GM23338 (cell line): ENCODE measurements around the gene NPM3. TPM values are rescaled to one million over a fixed set of nuclear protein-coding genes. Genes with fewer than 3 reads are reported as not detected.

Source experiments
- ATAC-seq: fragments of 200-7000 bp; cut with Tn5 transposase; 3 replicates; pipeline ENCODE4 v1.9.1; 2020
- DNase-seq: peaks from one replicate; pipeline ENCODE4 v3.0.0-alpha.2; 2015; ENCODE audit warnings: low spot score
- H2AFZ ChIP-seq: fragments of 200-600 bp; sonication (generic); 2 replicates; pipeline ENCODE4 v1.8.0; 2016; ENCODE audit warnings: antibody characterized with exemption, mild to moderate bottlenecking, moderate library complexity
- H3F3A ChIP-seq: fragments of 200-600 bp; sonication (generic); replicated peaks from 2 replicates; pipeline ENCODE4 v1.8.0; 2017; ENCODE audit warnings: antibody characterized with exemption, mixed run types, low read depth
- H3K27ac ChIP-seq: fragments of 200-600 bp; sonication (generic); 2 replicates; pipeline ENCODE4 v1.6.1; 2016; ENCODE audit warnings: low read depth
- H3K27me3 ChIP-seq: fragments of 200-600 bp; sonication (generic); 2 replicates; pipeline ENCODE4 v1.8.0; 2016; ENCODE audit warnings: mild to moderate bottlenecking, mixed run types, moderate library complexity; ENCODE audit not compliant: insufficient read depth
- H3K36me3 ChIP-seq: fragments of 200-600 bp; sonication (generic); 2 replicates; pipeline ENCODE4 v1.8.0; 2016; ENCODE audit warnings: mild to moderate bottlenecking; ENCODE audit not compliant: insufficient read depth
- H3K4me1 ChIP-seq: fragments of 200-600 bp; sonication (generic); 2 replicates; pipeline ENCODE4 v1.8.0; 2016; ENCODE audit warnings: mild to moderate bottlenecking, moderate library complexity; ENCODE audit not compliant: insufficient read depth
- H3K4me2 ChIP-seq: fragments of 200-600 bp; sonication (generic); 2 replicates; pipeline ENCODE4 v1.7.1; 2017; ENCODE audit warnings: mixed run types
- H3K4me3 ChIP-seq: fragments of 200-600 bp; sonication (generic); 2 replicates; pipeline ENCODE4 v1.6.1; 2016; ENCODE audit warnings: mixed run types
- H3K79me2 ChIP-seq: fragments of 200-600 bp; sonication (generic); replicated peaks from 2 replicates; pipeline ENCODE4 v1.8.0; 2017; ENCODE audit warnings: mild to moderate bottlenecking; ENCODE audit not compliant: insufficient read depth
- H3K9me2 ChIP-seq: fragments of 200-600 bp; sonication (generic); 2 replicates; pipeline ENCODE4 v1.8.0; 2017; ENCODE audit not compliant: insufficient read depth
- H4K20me1 ChIP-seq: fragments of 200-600 bp; sonication (generic); replicated peaks from 2 replicates; pipeline ENCODE4 v1.8.0; 2017; ENCODE audit warnings: mild to moderate bottlenecking; ENCODE audit not compliant: insufficient read depth
- H3K27ac Mint-ChIP-seq: 2 replicates; pipeline ENCODE4 v1.8.0; 2020; ENCODE audit warnings: inconsistent platforms, mild to moderate bottlenecking, moderate library complexity, mixed read lengths
- H3K27me3 Mint-ChIP-seq: 3 replicates; pipeline ENCODE4 v1.8.0; 2022; ENCODE audit warnings: low read depth, mild to moderate bottlenecking, moderate library complexity, mixed read lengths, inconsistent platforms; ENCODE audit not compliant: insufficient read depth, poor library complexity
- H3K36me3 Mint-ChIP-seq: 3 replicates; pipeline ENCODE4 v1.8.0; 2021; ENCODE audit warnings: low read depth, mild to moderate bottlenecking, inconsistent platforms, moderate library complexity, mixed read lengths
- H3K4me1 Mint-ChIP-seq: 3 replicates; pipeline ENCODE4 v1.8.0; 2020; ENCODE audit warnings: mild to moderate bottlenecking, inconsistent platforms, mixed read lengths
- H3K4me3 Mint-ChIP-seq: 3 replicates; pipeline ENCODE4 v1.8.0; 2021; ENCODE audit warnings: moderate library complexity, mild to moderate bottlenecking, inconsistent platforms, mixed read lengths
- H3K9me3 Mint-ChIP-seq: 3 replicates; pipeline ENCODE4 v1.8.0; 2020; ENCODE audit warnings: moderate library complexity, mild to moderate bottlenecking, inconsistent platforms, mixed read lengths
- EZH2 ChIP-seq: fragments of 200-600 bp; sonication (generic); IDR thresholded peaks from one replicate; pipeline ENCODE4 v1.8.0; 2017; ENCODE audit warnings: antibody characterized with exemption, mild to moderate bottlenecking, low read depth; ENCODE audit not compliant: unreplicated experiment
- JUNB ChIP-seq: IDR thresholded peaks from one replicate; pipeline ENCODE4 v1.6.1; 2016; ENCODE audit warnings: antibody characterized with exemption; ENCODE audit not compliant: unreplicated experiment
- POLR2AphosphoS5 ChIP-seq: IDR thresholded peaks from 2 replicates; pipeline ENCODE4 v1.6.1; 2016; ENCODE audit warnings: antibody characterized with exemption, low read depth
- STAT1 ChIP-seq: IDR thresholded peaks from one replicate; pipeline ENCODE4 v1.6.1; 2016; ENCODE audit warnings: antibody characterized with exemption; ENCODE audit not compliant: unreplicated experiment
- ZNF114 ChIP-seq: fragments of 250-450 bp; sonication (Bioruptor Pico); IDR thresholded peaks from 2 replicates; pipeline ENCODE4 v1.5.0; 2020; ENCODE audit warnings: mild to moderate bottlenecking, moderate library complexity
- ZNF331 ChIP-seq: fragments of 250-450 bp; sonication (Bioruptor Pico); IDR thresholded peaks from 2 replicates; pipeline ENCODE4 v1.5.0; 2020; ENCODE audit warnings: low read depth, mild to moderate bottlenecking, moderate library complexity
- polyA plus RNA-seq: library from polyadenylated mRNA; unstranded; fragments of >200 nt; fragmentation: Nextera tagmentation; extraction: Ambion mirVana; gene quantifications from 2 replicates; pipeline ENCODE4 v1.2.1, GENCODE V29; 2016
- total RNA-seq: library from RNA; depleted of rRNA; stranded (reverse); fragments of >200 nt; shearing (Covaris generic); gene quantifications from 2 replicates; pipeline ENCODE4 v1.2.3, GENCODE V29; 2014
- TF ChIP-seq, protein P1 (sequence below): IDR thresholded peaks from one replicate; pipeline ENCODE4 v1.6.1; 2018; ENCODE audit warnings: antibody characterized with exemption; ENCODE audit not compliant: unreplicated experiment
- TF ChIP-seq, protein P2 (sequence below), 2 experiments: fragments of 200-600 bp in 1 of 2; sonication (generic) in 1 of 2; conservative IDR thresholded peaks; 2 replicates each; pipeline versions ENCODE4 v1.5.1 to v1.6.1; 2016 to 2017; ENCODE audit warnings: antibody characterized with exemption in 2 of 2, low read depth in 2 of 2, mild to moderate bottlenecking in 2 of 2, moderate library complexity in 1 of 2
- TF ChIP-seq, protein P3 (sequence below): IDR thresholded peaks from 2 replicates; pipeline ENCODE4 v1.6.1; 2016; ENCODE audit warnings: antibody characterized with exemption

Gene NPM3
- total and polyA plus RNA-seq, 2 experiments from 2014 or later, result 31.5 to 258 TPM

DNA sequence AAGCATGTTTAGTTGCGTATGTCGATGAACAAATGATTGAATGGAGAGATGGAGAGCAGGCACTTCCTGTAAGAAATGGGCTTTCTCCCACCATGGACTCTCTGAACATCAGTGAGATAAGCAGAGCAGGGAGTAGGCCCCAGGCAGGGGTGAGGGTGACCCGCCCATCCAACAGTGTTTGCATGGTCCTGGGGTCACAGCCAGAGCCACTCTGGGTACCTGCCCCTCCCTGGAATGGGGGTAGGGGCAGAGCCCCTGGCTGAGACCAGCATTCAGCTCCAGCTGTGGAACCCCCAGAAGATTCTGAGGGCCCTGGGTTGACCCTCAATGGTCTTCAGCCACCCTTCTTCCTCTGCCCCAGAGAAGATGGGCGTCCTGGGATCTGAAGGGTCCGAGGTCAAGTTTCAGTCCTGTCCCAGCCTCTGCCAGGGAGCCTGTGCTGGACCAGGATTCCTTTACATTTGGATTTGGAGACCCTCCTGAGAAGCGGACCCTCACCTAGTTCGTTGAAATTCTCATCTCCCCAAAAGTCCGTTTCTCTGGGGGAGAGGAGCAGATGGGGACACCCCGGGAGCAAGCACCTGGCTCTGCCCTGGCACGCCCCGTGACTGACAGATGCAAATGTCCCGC lies 5.0 kb downstream of the NPM3 start:
- Histone ChIP-seq H2AFZ (peak overlapping the region; percentile 72; the same call in 1 of the 2 replicates), H3K4me1 (peaks cover 66% of the 10 kb centered on the region), H3K79me2 (peaks cover 11% of the 10 kb centered on the region; the same call in 1 of the 2 replicates), H3K9me2 (no peaks in the 10 kb centered on the region), H3K4me2 (peak overlapping the region; percentile 95), H3K27me3 (peaks cover 55% of the 10 kb centered on the region), H3F3A (peaks cover 22% of the 10 kb centered on the region), H4K20me1 (no peaks in the 10 kb centered on the region), H3K36me3 (no peaks in the 10 kb centered on the region), H3K27ac (no peak overlapping the region), H3K4me3 (peak overlapping the region; percentile 78)
- Mint-ChIP-seq H3K9me3 (no peaks in the 10 kb centered on the region; the same call in 2 of the 3 replicates), H3K36me3 (peaks cover 10% of the 10 kb centered on the region), H3K4me3 (peak overlapping the region; percentile 72), H3K4me1 (peaks cover 57% of the 10 kb centered on the region), H3K27ac (no peak overlapping the region), H3K27me3 (peaks cover 60% of the 10 kb centered on the region)
- TF ChIP-seq STAT1 (no peak), EZH2 (peak; percentile 8), JUNB (no peak)
- TF ChIP-seq, protein P1, sequence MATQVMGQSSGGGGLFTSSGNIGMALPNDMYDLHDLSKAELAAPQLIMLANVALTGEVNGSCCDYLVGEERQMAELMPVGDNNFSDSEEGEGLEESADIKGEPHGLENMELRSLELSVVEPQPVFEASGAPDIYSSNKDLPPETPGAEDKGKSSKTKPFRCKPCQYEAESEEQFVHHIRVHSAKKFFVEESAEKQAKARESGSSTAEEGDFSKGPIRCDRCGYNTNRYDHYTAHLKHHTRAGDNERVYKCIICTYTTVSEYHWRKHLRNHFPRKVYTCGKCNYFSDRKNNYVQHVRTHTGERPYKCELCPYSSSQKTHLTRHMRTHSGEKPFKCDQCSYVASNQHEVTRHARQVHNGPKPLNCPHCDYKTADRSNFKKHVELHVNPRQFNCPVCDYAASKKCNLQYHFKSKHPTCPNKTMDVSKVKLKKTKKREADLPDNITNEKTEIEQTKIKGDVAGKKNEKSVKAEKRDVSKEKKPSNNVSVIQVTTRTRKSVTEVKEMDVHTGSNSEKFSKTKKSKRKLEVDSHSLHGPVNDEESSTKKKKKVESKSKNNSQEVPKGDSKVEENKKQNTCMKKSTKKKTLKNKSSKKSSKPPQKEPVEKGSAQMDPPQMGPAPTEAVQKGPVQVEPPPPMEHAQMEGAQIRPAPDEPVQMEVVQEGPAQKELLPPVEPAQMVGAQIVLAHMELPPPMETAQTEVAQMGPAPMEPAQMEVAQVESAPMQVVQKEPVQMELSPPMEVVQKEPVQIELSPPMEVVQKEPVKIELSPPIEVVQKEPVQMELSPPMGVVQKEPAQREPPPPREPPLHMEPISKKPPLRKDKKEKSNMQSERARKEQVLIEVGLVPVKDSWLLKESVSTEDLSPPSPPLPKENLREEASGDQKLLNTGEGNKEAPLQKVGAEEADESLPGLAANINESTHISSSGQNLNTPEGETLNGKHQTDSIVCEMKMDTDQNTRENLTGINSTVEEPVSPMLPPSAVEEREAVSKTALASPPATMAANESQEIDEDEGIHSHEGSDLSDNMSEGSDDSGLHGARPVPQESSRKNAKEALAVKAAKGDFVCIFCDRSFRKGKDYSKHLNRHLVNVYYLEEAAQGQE, result no peak
- DNase-seq (no peak), ATAC-seq (peak; percentile 3; the same call in 2 of the 3 replicates)

DNA sequence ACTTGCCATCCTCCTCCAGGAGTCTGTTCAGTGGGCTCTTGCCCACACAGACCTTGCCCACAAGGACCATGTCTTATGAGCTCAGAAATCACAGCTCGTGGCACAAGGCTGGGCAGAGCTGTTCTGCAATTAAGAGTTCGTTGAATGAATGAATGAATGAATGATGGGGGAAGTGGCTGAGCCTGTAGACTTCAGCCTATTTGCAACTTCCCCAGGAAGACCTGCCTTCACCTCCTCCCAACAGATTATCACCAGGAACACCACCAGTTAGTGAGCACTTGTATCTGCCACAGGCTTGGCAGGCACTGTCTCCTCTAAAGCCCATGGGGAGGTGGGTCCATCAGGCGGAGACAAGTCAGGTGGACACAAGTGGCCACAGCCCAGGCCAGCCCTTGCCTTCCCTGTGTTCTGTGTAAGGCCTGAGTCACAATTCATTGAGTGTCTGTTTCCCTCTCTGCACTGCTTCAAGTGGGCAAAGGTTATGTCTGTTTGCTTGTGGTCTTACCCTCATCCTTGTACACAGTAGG lies 5.6 kb downstream of the NPM3 start:
- DNase-seq (no peak), ATAC-seq (no peak)
- no peak overlapping the region for H2AFZ ChIP-seq
- no peak overlapping the region for H3K27ac ChIP-seq
- H3K9me2 ChIP-seq, result no peaks in the 10 kb centered on the region
- H3K4me3 Mint-ChIP-seq, result peak overlapping the region; percentile 31; the same call in 2 of the 3 replicates
- peak overlapping the region; percentile 78; the same call in 1 of the 2 replicates for H3K4me3 ChIP-seq
- H3K4me1 ChIP-seq, result peaks cover 71% of the 10 kb centered on the region
- H3F3A ChIP-seq, result peaks cover 28% of the 10 kb centered on the region
- no peaks in the 10 kb centered on the region for H3K36me3 ChIP-seq
- peaks cover 61% of the 10 kb centered on the region for H3K27me3 ChIP-seq
- no peaks in the 10 kb centered on the region for H3K9me3 Mint-ChIP-seq
- peaks cover 6% of the 10 kb centered on the region for H3K36me3 Mint-ChIP-seq
- H3K79me2 ChIP-seq, result peaks cover 7% of the 10 kb centered on the region; the same call in 1 of the 2 replicates
- H4K20me1 ChIP-seq, result no peaks in the 10 kb centered on the region
- peaks cover 62% of the 10 kb centered on the region for H3K27me3 Mint-ChIP-seq
- H3K4me2 ChIP-seq, result peak overlapping the region; percentile 95
- peaks cover 61% of the 10 kb centered on the region for H3K4me1 Mint-ChIP-seq
- no peak overlapping the region for H3K27ac Mint-ChIP-seq
- TF ChIP-seq, protein P2, sequence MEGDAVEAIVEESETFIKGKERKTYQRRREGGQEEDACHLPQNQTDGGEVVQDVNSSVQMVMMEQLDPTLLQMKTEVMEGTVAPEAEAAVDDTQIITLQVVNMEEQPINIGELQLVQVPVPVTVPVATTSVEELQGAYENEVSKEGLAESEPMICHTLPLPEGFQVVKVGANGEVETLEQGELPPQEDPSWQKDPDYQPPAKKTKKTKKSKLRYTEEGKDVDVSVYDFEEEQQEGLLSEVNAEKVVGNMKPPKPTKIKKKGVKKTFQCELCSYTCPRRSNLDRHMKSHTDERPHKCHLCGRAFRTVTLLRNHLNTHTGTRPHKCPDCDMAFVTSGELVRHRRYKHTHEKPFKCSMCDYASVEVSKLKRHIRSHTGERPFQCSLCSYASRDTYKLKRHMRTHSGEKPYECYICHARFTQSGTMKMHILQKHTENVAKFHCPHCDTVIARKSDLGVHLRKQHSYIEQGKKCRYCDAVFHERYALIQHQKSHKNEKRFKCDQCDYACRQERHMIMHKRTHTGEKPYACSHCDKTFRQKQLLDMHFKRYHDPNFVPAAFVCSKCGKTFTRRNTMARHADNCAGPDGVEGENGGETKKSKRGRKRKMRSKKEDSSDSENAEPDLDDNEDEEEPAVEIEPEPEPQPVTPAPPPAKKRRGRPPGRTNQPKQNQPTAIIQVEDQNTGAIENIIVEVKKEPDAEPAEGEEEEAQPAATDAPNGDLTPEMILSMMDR (conservative IDR thresholded peaks at IDR 0.05; ENCODE audit: low read depth in 2 of 2), result no peak
- TF ChIP-seq ZNF331 (CRISPR knock-in tag) (no peak), POLR2AphosphoS5 (no peak), STAT1 (no peak), ZNF114 (CRISPR knock-in tag) (no peak), JUNB (no peak)
- TF ChIP-seq, protein P3, sequence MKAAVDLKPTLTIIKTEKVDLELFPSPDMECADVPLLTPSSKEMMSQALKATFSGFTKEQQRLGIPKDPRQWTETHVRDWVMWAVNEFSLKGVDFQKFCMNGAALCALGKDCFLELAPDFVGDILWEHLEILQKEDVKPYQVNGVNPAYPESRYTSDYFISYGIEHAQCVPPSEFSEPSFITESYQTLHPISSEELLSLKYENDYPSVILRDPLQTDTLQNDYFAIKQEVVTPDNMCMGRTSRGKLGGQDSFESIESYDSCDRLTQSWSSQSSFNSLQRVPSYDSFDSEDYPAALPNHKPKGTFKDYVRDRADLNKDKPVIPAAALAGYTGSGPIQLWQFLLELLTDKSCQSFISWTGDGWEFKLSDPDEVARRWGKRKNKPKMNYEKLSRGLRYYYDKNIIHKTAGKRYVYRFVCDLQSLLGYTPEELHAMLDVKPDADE, result no peak
